Right ventricle myocardium superior (tissue), 1 donor: Measurements from ENCODE around the gene TTC34. TPM values are rescaled to one million over a fixed set of nuclear protein-coding genes. Genes with fewer than 3 reads are reported as not detected.
"Not testable (repeated sequence)": the region's sequence is repeated elsewhere in the genome, so short reads cannot be mapped to it uniquely, and the experiment has no call there.

ENCODE experiments used
- ATAC-seq: fragments of 200-7000 bp; cut with Tn5 transposase; one replicate; pipeline ENCODE4 v1.9.1; 2020; ENCODE audit warnings: mild to moderate bottlenecking; ENCODE audit not compliant: poor library complexity
- DNase-seq: peaks from one replicate; pipeline ENCODE4 v3.0.0-alpha.2; 2020
- intact Hi-C: fragments of 100-400 bp; cut with DNase I; formaldehyde crosslinking; loops from one replicate; pipeline ENCODE4 v1.11.2; 2022
- total RNA-seq: library from RNA; stranded (reverse); fragmentation: NEBNext Ultra II Directional; extraction: Animal tissue kit (Norgen Biotek cat#: 25700); gene quantifications from one replicate; pipeline ENCODE4 v1.2.1, GENCODE V29; 2021
- donor health status: DM: no; HTN: yes; CAD: no; lungs with severe emphysema.

The TTC34 gene
- total RNA-seq, 1 donor from 2014 or later, result 0.56 TPM

- intact Hi-C loops, result no loop called here
- ATAC-seq (no peak), DNase-seq (peak; percentile 31)
These were observed 4.4 kb upstream of the TTC34 start for GRCh38 chr1:2805801-2806430.

GRCh38 chr1:2804628-2805351 is 3.3 kb upstream of the TTC34 start:
- intact Hi-C loops, result no loop called here
- ATAC-seq (no peak), DNase-seq (peak; percentile 17)

- intact Hi-C loops, result no loop called here
- ATAC-seq, result no peak
- peak; percentile 26 for DNase-seq
These were observed 2.6 kb upstream of the TTC34 start for GRCh38 chr1:2803931-2804627.

- ATAC-seq, result no peak
- peak; percentile 29 for DNase-seq
- intact Hi-C loops, result no loop called here
These were observed 1.8 kb upstream of the TTC34 start for GRCh38 chr1:2803086-2803930.

- intact Hi-C loops, result no loop called here
- DNase-seq (peak; percentile 22), ATAC-seq (no peak)
These were observed 998 bp upstream of the TTC34 start for GRCh38 chr1:2802421-2802961.

- ATAC-seq (no peak), DNase-seq (peak; percentile 9)
- intact Hi-C loops, result no loop called here
These were observed 447 bp downstream of the TTC34 start for GRCh38 chr1:2801046-2801445.

GRCh38 chr1:2800664-2801045 is 838 bp downstream of the TTC34 start:
- intact Hi-C loops, result no loop called here
- no peak for ATAC-seq
- DNase-seq, result peak; percentile 25

- intact Hi-C loops, result no loop called here
- peak; percentile 24 for DNase-seq
- no peak for ATAC-seq
These were observed 1.5 kb downstream of the TTC34 start for GRCh38 chr1:2799811-2800663.

GRCh38 chr1:2798958-2799357 is 2.5 kb downstream of the TTC34 start:
- peak; percentile 6 for DNase-seq
- ATAC-seq, intact Hi-C loops: not testable (repeated sequence)

- DNase-seq (peak; percentile 14), ATAC-seq (no peak)
- intact Hi-C loops, result no loop called here
These were observed 3.8 kb downstream of the TTC34 start for GRCh38 chr1:2797741-2798016.

GRCh38 chr1:2796890-2797740 is 4.4 kb downstream of the TTC34 start:
- DNase-seq, result peak; percentile 16
- intact Hi-C loops, result no loop called here
- ATAC-seq, result no peak

- no peak for ATAC-seq
- intact Hi-C loops, result no loop called here
- DNase-seq, result peak; percentile 1
These were observed 5.6 kb downstream of the TTC34 start for GRCh38 chr1:2795926-2796325.

- DNase-seq, result peak; percentile 20
- intact Hi-C loops, result no loop called here
- ATAC-seq, result no peak
These were observed 10.3 kb downstream of the TTC34 start for GRCh38 chr1:2791027-2791760.

- ATAC-seq (no peak), DNase-seq (peak; percentile 33)
- intact Hi-C loops, result loop anchor here (5.0 kb wide), 1 partner anchor 373 kb away; no protein-coding TSS in a partner anchor
These were observed 11.4 kb downstream of the TTC34 start for GRCh38 chr1:2789986-2790581.

GRCh38 chr1:2789164-2789985 is 12.1 kb downstream of the TTC34 start:
- intact Hi-C loops, result loop anchor here (5.0 kb wide), 1 partner anchor 372 kb away; no protein-coding TSS in a partner anchor
- peak; percentile 33 for DNase-seq
- no peak for ATAC-seq
